ENCODE data around the gene FEM1A. TPM values are rescaled to one million over a fixed set of nuclear protein-coding genes. Genes with fewer than 3 reads are reported as not detected.

FEM1A gene
- total RNA-seq, 1 experiment from 2014 or later = 20.0 TPM

DNA sequence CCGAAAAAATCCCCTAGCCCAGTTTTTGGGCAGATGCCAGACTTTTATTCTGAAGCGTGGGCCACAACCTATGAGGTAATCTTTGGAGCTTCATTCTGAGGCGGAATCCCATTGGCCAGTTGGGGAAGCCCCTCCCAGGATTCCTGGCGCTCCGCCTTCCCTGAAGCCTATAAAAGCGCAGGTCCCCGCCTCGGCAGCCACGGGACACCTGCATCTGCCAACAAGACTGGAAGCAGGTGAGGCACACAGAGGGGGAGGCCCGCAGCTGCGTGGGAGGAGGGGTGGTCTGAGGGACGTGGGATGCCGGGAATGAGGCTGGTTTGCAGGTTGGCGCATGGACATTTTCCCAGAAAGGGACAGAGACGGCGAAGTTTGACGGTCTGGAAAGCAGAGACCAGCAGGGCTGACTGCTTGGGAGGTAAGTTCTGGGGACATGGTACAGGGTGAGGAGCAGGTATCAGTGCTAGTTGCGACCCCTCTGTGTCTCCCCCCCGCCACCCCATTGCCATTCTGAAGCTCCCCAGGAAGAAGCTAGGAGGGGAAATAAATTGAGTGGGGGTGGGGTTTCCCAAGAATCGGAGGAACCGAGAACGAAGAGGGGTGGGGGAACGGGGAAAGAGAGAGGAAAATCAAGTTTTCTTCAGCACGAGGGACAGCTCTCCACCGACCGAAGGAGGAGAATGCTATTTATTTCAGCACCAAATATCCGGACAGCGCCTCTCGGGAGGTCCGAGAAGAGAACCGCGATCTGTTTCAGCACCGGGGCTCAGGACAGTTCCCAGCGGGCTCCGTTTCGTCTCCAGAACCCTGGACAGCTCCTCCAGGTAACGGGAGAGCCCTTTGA, 22.4 kb upstream of the FEM1A start:
- Histone ChIP-seq H3K9me3 (ENCODE audit: control insufficient read depth, low read depth, low read length) (no peaks in the 10 kb centered on the region), H4K8ac (replicated peaks; ENCODE audit: insufficient read length, low read depth, low read length) (no peak overlapping the region), H3K23me2 (ENCODE audit: insufficient read length, low read depth, low read length, poor library complexity, severe bottlenecking) (peaks cover 7% of the 10 kb centered on the region), H3K79me1 (ENCODE audit: insufficient read depth, low read depth, low read length, poor library complexity, severe bottlenecking) (no peaks in the 10 kb centered on the region), H4K91ac (ENCODE audit: insufficient read length, low read depth, low read length) (no peak overlapping the region), H2BK5ac (ENCODE audit: insufficient read length, low read length) (no peak overlapping the region), H2AFZ (ENCODE audit: low read length) (no peak overlapping the region), H2BK12ac (ENCODE audit: insufficient read length, low read depth, low read length) (no peak overlapping the region), H3K23ac (ENCODE audit: insufficient read length, low read depth, low read length) (no peak overlapping the region), H3K27me3 (ENCODE audit: insufficient read depth, low read length) (no peaks in the 10 kb centered on the region; the same call in 1 of the 2 replicates), H3K14ac (ENCODE audit: insufficient read depth, low read length) (no peak overlapping the region), H3K4ac (ENCODE audit: low read depth, low read length) (no peak overlapping the region), H3K18ac (ENCODE audit: insufficient read length, low read depth, low read length) (no peak overlapping the region), H2BK15ac (ENCODE audit: low read depth, low read length) (no peak overlapping the region; the same call in 1 of the 2 replicates), H4K20me1 (ENCODE audit: control insufficient read depth, insufficient read depth, insufficient read length) (no peaks in the 10 kb centered on the region), H3K4me1 (ENCODE audit: insufficient read depth, low read length) (no peaks in the 10 kb centered on the region; the same call in 1 of the 2 replicates), H4K5ac (ENCODE audit: insufficient read length, low read depth, low read length) (no peak overlapping the region), H3K27ac (ENCODE audit: insufficient read length, low read depth, low read length) (no peak overlapping the region), H3K79me2 (ENCODE audit: insufficient read depth, low read length) (no peaks in the 10 kb centered on the region), H2BK20ac (ENCODE audit: low read depth, low read length, poor library complexity, severe bottlenecking) (no peak overlapping the region), H3T11ph (ENCODE audit: low read length) (no peak overlapping the region), H3K56ac (ENCODE audit: insufficient read length, low read depth, low read length) (no peak overlapping the region), H2AK5ac (ENCODE audit: insufficient read length, low read length) (no peak overlapping the region), H3K4me2 (ENCODE audit: insufficient read depth, insufficient read length, low read length) (peak overlapping the region; percentile 65), H2BK120ac (ENCODE audit: low read depth, low read length, poor library complexity, severe bottlenecking) (no peak overlapping the region), H3K9ac (ENCODE audit: extremely low read depth, insufficient read length, low read length) (no peak overlapping the region)
- DNase-seq = peak; percentile 90
- Mint-ChIP-seq H3K9me3 (no peaks in the 10 kb centered on the region), H3K27me3 (ENCODE audit: low read depth) (peaks cover 44% of the 10 kb centered on the region), H3K4me1 (peaks cover 0 to 10% of the 10 kb centered on the region in 2 experiments; a peak in 2 of 4 replicates), H3K4me3 (peak overlapping the region in 1 of 2 experiments; percentile 72; a peak in 3 of 5 replicates), H3K27ac (peak overlapping the region in 1 of 3 experiments; percentile 55; a peak in 1 of 7 replicates), H3K36me3 (ENCODE audit: insufficient read depth in 1 of 3, low read depth in 3 of 3) (no peaks in the 10 kb centered on the region)
- TF ChIP-seq, protein P1, sequence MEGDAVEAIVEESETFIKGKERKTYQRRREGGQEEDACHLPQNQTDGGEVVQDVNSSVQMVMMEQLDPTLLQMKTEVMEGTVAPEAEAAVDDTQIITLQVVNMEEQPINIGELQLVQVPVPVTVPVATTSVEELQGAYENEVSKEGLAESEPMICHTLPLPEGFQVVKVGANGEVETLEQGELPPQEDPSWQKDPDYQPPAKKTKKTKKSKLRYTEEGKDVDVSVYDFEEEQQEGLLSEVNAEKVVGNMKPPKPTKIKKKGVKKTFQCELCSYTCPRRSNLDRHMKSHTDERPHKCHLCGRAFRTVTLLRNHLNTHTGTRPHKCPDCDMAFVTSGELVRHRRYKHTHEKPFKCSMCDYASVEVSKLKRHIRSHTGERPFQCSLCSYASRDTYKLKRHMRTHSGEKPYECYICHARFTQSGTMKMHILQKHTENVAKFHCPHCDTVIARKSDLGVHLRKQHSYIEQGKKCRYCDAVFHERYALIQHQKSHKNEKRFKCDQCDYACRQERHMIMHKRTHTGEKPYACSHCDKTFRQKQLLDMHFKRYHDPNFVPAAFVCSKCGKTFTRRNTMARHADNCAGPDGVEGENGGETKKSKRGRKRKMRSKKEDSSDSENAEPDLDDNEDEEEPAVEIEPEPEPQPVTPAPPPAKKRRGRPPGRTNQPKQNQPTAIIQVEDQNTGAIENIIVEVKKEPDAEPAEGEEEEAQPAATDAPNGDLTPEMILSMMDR (conservative IDR thresholded peaks at IDR 0.05) = no peak
- no CpG with 5 or more reads among the region's 37 CpGs for WGBS (ENCODE audit: extremely low coverage, insufficient read length, low lambda C conversion rate)
